Mesodermal cell (in vitro differentiated cells): ENCODE results near the gene MBD3.

Experiments
- H3K27ac ChIP-seq: 2 replicates; pipeline ENCODE4 v1.7.0; 2013; ENCODE audit warnings: mild to moderate bottlenecking, low read depth, low read length, moderate library complexity; ENCODE audit not compliant: severe bottlenecking
- H3K36me3 ChIP-seq: 2 replicates; pipeline ENCODE4 v1.7.1; 2013; ENCODE audit warnings: mild to moderate bottlenecking, low read length, moderate library complexity; ENCODE audit not compliant: control insufficient read depth, insufficient read depth
- H3K4me1 ChIP-seq: one replicate; pipeline ENCODE4 v1.7.1; 2013; ENCODE audit warnings: mild to moderate bottlenecking, low read length; ENCODE audit not compliant: insufficient read depth, control insufficient read depth, poor library complexity, severe bottlenecking
- H3K4me3 ChIP-seq: 2 replicates; pipeline ENCODE4 v1.7.0; 2013; ENCODE audit warnings: low read length, control low read depth, mild to moderate bottlenecking; ENCODE audit not compliant: insufficient read depth, poor library complexity, severe bottlenecking; ENCODE audit errors: extremely low read depth
- H3K9me3 ChIP-seq: 2 replicates; pipeline ENCODE4 v1.7.1; 2013; ENCODE audit warnings: mild to moderate bottlenecking, low read length, moderate library complexity; ENCODE audit not compliant: control insufficient read depth
- WGBS, 2 experiments: methylation state at CpG; one replicate each; pipeline ENCODE4 v1.1.5; 2013; ENCODE audit warnings: missing lambda C conversion rate in 2 of 2; ENCODE audit not compliant: insufficient coverage in 2 of 2; 5-methylcytosine and 5-hydroxymethylcytosine counted together

Gene MBD3

DNA sequence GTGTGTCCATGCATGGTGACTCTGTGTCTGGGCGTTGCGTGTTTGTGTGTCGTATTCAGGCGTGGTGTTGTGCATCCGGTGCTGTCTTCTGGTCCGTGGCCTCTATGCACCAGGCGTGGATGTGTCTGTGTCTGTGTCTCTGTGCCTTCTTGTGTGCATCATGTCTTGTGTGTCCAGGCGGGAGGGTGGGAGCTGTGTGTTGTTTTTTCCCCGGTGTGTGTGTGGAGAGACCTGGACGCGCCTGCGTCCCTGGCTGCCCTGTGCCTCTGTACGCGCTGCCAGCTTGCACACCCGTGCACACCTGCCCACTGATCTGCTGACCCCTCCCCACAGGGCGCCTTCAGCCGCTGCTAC is 67.7 kb downstream of the MBD3 start:
- H3K27ac ChIP-seq, result no peak overlapping the region
- no peaks in the 10 kb centered on the region for H3K9me3 ChIP-seq
- no peak overlapping the region for H3K4me3 ChIP-seq
- no peaks in the 10 kb centered on the region for H3K4me1 ChIP-seq
- H3K36me3 ChIP-seq, result no peaks in the 10 kb centered on the region
- WGBS, 2 experiments, result 69 to 79% methylated on average over 16 of the region's 17 CpGs

DNA sequence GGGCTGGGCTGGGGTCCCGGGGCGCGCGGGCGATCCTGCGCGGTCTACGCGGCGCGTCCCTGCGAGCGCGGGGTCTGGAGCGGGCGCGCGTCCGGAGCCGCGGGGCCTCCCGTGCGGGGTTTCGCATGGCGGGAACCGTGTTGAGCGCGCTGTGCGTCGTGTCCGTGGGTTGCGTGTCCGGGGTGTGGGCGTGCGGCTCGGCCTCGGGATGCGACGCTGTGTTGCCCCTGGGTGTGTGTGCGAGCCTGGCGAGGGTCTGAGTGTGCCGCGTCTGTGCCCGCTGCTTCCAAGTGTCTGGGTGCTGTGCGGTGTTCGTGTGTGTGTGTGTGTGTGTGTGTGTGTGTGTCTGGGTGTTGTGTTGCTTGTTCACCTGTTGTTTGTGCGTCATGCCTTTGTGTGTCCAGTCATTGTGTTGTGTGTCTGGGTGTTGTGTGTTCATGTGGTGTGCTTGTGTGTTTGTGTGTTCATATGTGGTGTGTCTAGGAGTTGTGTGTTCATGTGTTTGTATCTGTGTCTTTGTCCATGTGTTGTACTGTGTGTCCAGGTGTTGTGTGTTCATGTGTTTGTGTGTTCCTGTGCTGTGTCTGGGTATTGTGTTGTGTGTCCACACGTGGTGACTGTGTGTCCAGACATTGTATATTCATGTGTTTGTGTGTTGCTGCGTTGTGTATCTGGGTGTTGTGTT is 68.2 kb downstream of the MBD3 start:
- Histone ChIP-seq H3K27ac (no peak overlapping the region), H3K9me3 (no peaks in the 10 kb centered on the region), H3K4me1 (no peaks in the 10 kb centered on the region), H3K36me3 (no peaks in the 10 kb centered on the region), H3K4me3 (peak overlapping the region; percentile 2)
- 19 to 22% methylated on average over 25 to 31 of the region's 49 CpGs for WGBS, 2 experiments
